Measurements from ENCODE around the gene P2RY12.

The P2RY12 gene

DNA sequence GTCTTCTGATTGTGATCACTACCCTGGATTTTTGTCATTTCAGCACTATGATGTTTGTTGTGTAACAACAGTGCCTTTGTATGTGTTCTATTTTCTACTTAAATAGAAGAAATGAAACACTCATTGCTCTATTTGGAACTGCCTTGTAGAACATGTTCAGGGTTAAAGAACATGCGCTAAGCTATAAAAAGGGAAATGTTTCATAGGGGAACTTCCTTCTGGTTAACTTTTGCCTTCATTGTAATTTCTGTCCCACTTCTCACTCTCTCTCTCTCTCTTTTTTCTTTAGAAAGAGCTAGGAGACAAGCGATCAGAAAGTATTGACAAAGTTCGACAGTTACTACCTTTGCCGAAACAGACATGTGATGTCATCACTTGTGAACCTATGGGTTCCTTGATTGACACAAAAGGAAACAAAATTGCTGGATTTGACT is at the start of gene P2RY12:
P2RY12 (minus strand) TSS at position 13 of the 434 bp plus-strand sequence. CDS start 45,908 bp downstream, outside the sequence.
- no peak for DNase-seq (ENCODE audit: extremely low read depth in 1 of 2, low read depth in 1 of 2)

- no peak for DNase-seq (ENCODE audit: extremely low read depth in 1 of 2, low read depth in 1 of 2)
These were observed 48.2 kb upstream of the P2RY12 start for GRCh38 chr3:151432616-151433372.

DNA sequence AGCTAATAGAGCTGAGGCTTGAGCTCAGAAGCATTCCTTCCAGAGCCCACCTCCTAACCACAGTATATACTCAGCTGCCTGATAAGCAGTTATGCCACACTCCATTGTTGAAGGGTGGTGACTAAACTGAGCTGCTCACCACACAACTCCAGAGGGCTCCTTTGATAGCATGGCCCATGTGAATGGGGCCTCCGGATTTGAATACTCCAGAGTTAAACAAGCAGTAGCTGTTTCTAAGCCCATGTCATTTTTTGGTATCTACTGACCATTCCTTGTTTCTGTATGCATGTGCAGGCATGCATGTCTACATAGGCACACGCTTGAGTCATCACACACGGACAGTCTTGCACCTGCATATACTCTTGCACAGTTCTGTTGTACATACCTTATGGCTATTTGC is 47.4 kb upstream of the P2RY12 start:
- no peak for DNase-seq (ENCODE audit: extremely low read depth in 1 of 2, low read depth in 1 of 2)

- DNase-seq (ENCODE audit: extremely low read depth in 1 of 2, low read depth in 1 of 2): no peak
These were observed 46.4 kb upstream of the P2RY12 start for GRCh38 chr3:151430821-151431484.

DNA sequence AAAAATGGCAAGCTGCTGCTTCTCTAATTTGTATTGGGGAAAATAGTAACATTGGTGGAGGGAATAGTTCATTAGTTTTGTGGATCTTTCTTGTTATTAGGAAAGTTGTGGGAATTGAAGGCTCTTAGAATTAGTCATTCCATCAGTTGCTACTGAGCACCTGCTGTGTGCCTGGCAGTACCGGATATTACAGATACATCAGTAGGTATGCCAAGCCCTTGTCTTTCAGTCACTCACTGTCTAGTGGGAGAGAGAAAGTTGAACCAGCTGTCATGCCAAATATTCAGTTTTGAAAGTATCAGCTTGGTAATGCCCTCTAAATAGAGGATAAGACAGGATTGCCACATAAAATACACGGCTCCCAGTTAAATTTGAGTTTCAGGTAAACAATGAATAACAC is 43.8 kb upstream of the P2RY12 start:
- no peak for DNase-seq (ENCODE audit: extremely low read depth in 1 of 2, low read depth in 1 of 2)

DNA sequence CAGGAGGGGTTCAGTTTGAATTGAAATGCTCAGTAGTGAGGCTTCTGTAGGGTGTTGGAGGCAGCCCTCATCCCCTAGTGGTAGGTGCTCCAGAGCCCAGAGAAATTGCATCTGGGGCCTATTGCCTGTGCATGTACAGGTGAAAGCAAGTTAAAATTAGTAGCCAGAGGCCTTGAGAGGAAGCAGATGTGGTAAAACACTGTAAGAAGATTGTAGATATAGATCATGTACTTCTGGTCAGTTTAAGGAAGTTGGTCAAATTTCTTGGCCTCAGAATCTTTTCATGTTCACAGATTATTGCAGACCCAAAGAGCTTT is 41.7 kb upstream of the P2RY12 start:
- DNase-seq (ENCODE audit: extremely low read depth in 1 of 2, low read depth in 1 of 2): no peak

GRCh38 chr3:151425627-151426340 is 41.2 kb upstream of the P2RY12 start:
- no peak for DNase-seq (ENCODE audit: extremely low read depth in 1 of 2, low read depth in 1 of 2)

DNA sequence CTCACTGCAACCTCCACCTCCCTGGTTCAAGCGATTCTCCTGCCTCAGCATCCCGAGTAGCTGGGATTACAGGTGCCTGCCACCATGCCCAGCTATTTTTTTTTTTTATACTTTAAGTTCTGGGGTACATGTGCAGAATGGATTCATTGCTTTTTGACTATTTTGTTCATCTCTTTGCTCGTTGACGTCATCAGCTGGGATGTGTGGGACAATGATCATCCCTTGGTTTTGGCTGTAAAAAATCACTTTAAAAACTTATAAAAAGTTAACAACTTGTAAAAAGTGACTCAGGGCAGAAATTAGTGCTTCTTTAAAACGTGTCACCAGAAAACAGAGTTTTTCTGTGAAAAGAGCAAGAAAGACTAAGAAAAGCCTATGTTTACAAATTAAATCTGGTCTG is 38.5 kb upstream of the P2RY12 start:
- DNase-seq (ENCODE audit: extremely low read depth in 1 of 2, low read depth in 1 of 2): no peak

DNA sequence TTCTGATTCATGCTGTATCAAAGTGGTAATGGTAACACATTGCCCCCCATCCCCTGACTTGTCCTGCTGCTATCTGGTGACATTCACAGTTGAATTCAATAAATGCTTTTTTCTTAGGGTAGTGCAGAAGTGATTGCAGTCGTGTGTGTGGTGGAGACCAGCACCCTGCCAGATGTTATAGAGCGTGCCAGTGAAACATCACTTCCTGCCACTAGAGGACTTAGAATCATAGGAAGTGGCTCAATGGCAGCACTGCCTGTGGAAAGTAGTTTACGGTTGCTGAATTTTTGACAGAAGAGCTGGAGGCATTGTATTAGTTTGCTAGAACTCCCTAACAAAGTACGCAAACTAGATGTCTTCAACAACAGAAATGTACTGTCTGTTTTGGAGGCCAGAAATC is 37.4 kb upstream of the P2RY12 start:
- DNase-seq (ENCODE audit: extremely low read depth in 1 of 2, low read depth in 1 of 2): no peak

DNA sequence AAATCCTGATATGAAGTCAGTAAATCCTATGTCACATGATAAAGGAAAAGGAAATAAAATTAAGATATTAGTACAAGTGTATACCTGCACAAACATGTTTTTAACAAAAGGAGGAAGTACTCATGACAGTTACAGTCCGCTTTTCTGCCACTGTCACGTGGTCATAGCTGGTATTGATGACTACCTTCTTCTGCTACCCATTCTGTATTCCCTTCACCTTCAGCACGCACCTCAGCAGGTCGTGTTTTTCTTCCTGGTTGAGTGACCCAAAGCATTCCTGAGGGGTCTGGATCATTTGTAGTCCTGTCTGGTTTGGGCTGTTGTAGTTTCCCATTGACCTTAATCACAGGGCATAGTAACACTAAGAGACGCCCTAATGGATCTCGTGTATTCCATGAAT is 35.3 kb upstream of the P2RY12 start:
- DNase-seq (ENCODE audit: extremely low read depth in 1 of 2, low read depth in 1 of 2): no peak

DNA sequence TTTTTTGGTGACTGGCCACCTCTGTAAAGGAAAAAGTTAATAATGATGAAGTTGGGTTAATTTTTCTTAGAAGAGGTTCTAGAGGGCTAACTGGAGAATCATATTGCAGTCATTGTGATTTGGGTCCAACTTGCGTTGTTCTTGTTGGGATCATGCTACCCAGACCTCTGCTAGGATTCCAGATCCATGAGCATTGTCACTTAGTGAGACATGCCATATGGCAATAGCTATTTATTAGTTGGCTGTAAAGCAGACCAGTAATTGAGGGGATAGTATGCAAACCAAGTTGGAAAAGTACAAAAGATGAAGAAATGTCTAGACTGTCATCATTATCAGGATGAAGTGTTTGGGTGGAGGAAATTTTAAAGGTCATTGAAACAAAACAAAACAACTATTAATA is 30.7 kb upstream of the P2RY12 start:
- no peak for DNase-seq (ENCODE audit: extremely low read depth in 1 of 2, low read depth in 1 of 2)

- no peak for DNase-seq (ENCODE audit: extremely low read depth in 1 of 2, low read depth in 1 of 2)
These were observed 28.4 kb upstream of the P2RY12 start for GRCh38 chr3:151412989-151413388.

- no peak for DNase-seq (ENCODE audit: extremely low read depth in 1 of 2, low read depth in 1 of 2)
These were observed 26.5 kb upstream of the P2RY12 start for GRCh38 chr3:151410891-151411559.

GRCh38 chr3:151407928-151408327 is 23.4 kb upstream of the P2RY12 start:
- no peak for DNase-seq (ENCODE audit: extremely low read depth in 1 of 2, low read depth in 1 of 2)

GRCh38 chr3:151404316-151404715 is 19.8 kb upstream of the P2RY12 start:
- DNase-seq (ENCODE audit: extremely low read depth in 1 of 2, low read depth in 1 of 2): no peak

- DNase-seq (ENCODE audit: extremely low read depth in 1 of 2, low read depth in 1 of 2): no peak
These were observed 18.7 kb upstream of the P2RY12 start for GRCh38 chr3:151403246-151403645.

- no peak for DNase-seq (ENCODE audit: extremely low read depth in 1 of 2, low read depth in 1 of 2)
These were observed 17.8 kb upstream of the P2RY12 start for GRCh38 chr3:151402349-151402748.

GRCh38 chr3:151400341-151400740 is 15.8 kb upstream of the P2RY12 start:
- no peak for DNase-seq (ENCODE audit: extremely low read depth in 1 of 2, low read depth in 1 of 2)

DNA sequence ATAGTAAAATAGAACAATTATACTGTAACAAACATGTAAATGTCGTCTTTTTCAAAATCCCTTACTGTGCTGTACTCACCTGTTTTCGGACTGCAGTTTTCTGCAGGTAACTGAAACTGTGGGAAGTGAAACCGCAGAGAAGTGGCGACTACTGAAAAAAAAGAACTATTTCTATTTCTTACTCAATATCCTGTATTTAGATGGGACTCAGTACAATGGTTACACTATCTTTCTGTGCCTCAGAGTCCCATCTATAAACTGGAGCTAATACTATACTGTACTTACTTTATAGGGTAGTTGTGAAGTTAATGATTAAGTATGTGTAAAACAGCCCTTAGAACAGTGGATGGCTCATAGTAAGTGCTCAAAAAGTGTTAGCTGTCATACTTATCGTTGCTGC is 14.3 kb upstream of the P2RY12 start:
- no peak for DNase-seq (ENCODE audit: extremely low read depth in 1 of 2, low read depth in 1 of 2)

GRCh38 chr3:151395806-151396205 is 11.3 kb upstream of the P2RY12 start:
- no peak for DNase-seq (ENCODE audit: extremely low read depth in 1 of 2, low read depth in 1 of 2)

DNA sequence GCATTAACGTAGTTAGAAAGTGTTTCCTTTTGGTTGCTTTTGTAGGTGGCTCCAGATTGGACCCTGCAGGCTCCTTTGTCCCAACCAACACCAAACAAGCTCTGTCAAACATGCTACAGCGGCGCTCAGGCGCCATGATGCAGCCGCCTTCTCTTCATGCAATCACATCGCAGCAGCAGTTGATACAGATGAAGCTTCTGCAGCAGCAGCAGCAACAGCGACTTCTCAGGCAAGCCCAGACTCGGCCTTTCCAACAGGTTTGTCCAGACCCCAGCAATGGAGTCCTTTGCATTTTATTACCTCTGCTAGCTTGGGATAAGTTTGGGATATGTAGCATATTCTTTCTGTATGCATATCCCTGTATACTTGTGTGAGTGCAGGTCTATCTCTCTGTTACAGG is 10.1 kb upstream of the P2RY12 start:
- DNase-seq (ENCODE audit: extremely low read depth in 1 of 2, low read depth in 1 of 2): no peak
